Amygdala (tissue), 56 donors: Measurements from ENCODE around the gene ANKH.

ENCODE experiments used
- DNase-seq, 56 donors: peaks; one replicate each; lab custom pipeline; 2025; lab: John Stamatoyannopoulos, UW

Gene ANKH

GRCh38 chr5:14700478-14701436, 170.8 kb downstream of the ANKH start:
- peak in 1 of 56 donors; percentile 72 for DNase-seq

DNA sequence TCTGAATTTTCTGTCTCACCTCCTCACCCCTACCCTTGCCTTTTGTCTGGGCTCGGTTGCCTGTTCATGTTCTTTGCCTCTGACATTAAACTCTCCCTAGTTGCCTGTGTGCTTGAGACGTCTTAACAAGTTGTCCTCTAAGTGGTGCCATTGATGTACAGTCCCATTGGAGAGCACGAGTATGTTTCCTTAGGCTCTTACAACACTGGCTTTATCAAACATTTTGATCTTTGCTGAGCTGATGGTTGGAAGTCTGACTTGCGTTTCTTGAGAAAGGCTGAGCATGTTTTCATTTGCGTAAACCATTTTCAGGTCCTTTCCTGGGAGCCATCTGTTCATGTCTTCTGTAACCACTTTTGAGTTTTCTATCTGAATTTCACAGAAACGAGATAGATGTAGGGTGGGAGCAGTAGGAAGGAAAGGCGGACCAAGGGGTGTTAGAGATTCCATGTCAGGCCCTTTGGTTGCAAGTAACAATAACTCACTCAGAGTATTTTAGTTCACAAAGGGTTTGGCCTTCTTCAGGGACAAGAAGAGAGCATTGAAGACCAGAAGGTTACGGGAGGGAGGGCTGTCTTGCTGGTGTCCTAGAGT, 171.7 kb downstream of the ANKH start:
- DNase-seq: no peak

DNA sequence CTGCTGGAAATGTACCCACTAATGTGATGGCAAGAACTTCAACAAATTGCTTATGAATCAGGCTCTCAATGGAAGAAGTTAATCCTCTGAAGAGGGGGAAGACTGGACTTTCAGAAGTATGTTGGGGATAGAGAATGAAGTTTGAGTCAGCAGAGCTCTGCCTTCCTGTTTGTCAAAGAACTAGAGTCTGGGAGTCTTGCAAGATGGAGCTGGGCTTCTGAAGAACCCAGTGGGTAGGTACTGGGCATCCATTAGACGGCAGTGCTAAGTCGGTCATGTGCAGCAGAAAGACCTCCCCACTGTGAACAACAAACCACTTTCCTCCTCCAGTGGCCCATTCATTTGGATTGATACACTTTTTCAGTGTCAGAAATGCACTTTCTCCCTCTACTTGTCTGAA, 172.4 kb downstream of the ANKH start:
- no peak for DNase-seq

DNA sequence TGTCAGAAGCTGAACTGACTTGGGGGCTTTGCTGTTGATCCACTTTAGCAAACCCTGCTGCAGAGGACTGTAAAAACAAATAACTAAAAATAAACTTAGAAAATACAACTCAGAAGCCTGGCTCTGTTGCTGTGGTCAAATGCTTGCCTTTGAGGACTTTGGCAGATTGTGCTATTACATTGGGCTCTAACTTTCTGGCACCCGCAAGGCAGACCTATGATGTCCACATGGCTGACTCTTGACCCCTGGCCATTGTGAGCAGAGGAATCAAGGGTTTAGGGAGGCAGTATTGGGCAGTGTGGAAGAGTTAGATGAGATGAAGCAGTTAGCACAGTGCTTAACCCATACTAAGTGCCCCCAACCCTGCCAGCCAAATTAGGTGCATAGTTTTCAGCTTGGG, 173.1 kb downstream of the ANKH start:
- DNase-seq: no peak

- DNase-seq: no peak
These were observed 174.7 kb downstream of the ANKH start for GRCh38 chr5:14696851-14697250.

GRCh38 chr5:14696057-14696456, 175.5 kb downstream of the ANKH start:
- no peak for DNase-seq

GRCh38 chr5:14695152-14695551, 176.4 kb downstream of the ANKH start:
- no peak for DNase-seq

GRCh38 chr5:14693070-14693469, 178.5 kb downstream of the ANKH start:
- DNase-seq: no peak

DNA sequence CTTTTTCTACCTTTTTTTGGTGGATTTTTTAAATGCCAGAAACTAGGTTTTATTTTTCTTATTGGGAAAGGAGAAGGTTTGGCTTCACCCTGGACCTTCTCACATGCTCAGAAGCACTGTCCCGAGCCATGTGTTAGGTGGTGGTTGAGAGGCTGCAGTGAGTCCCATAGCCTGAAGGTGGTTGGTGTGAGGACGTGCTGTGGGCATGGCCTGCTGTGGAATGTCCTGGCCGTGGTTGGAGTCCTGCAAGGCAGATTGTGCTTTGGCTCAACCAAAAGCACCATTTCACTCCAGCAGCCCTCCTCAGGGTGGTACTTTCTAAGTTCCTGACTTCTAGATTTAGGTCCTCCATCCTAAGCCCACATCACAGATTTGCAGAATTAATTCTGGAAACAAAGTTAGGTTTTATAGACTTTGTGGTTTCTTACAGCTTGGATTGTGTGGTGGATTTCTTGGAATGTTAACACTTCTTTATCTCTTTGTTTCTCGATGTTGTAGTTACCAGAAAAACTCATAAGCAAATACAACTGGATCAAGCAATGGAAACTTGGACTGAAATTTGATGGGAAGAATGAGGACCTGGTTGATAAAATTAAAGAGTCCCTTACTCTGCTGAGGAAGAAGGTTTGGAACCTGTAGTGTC, 184.4 kb downstream of the ANKH start:
- DNase-seq: no peak

GRCh38 chr5:14686517-14686916, 185.1 kb downstream of the ANKH start:
- DNase-seq: no peak

- peak in 21 of 56 donors; percentile 7 to 74 (median 25) for DNase-seq
These were observed 185.8 kb downstream of the ANKH start for GRCh38 chr5:14685757-14686156.

DNA sequence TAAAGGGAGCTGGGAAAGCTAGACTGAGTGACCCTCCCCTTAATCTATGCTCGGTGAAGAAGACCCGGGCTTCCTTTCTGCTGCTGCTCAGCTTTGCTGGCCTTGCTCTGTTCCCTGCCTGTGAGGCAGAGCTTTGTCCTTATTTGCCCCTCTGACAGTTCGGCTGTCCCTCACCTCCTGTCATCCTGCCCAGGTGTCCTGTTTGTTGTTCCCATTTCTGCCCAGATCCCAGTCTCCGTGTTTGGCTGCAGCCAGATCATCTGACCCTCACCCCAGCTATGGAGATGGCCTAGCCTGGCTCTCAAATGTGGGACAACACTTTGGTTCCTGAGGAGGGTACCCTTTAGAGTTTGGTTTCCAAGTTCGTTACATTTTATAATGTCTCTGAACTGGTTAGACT, 186.8 kb downstream of the ANKH start:
- DNase-seq: no peak

DNA sequence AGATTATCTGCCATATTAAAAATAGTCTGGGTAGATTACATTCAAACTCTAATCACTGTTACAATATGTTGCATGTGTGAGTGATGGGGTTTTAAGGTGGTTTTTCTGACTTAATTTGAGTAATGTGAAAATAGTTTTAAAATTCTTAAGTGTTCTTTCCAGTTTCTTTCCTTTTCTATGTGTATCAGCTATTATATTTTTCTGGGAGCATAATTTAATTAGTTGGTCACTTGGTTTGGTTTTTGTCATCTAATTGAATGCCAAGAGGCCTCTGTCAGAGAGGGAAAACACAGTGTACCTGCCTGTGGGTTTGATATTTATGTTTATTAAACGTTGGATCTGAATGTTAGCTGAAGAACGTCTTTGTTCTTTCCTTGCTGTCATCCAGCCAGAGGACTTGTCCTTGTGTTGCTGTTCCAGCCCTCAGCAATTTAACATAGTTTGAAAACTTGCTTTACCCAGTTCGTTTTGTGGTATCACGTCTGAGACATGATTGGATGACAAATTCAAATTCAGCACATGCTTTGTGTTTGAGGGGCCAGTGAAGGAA, 187.6 kb downstream of the ANKH start:
- no peak for DNase-seq

GRCh38 chr5:14681236-14681752, 190.3 kb downstream of the ANKH start:
- peak in 3 of 56 donors; percentile 19 to 33 (median 29) for DNase-seq

- DNase-seq: no peak
These were observed 192.0 kb downstream of the ANKH start for GRCh38 chr5:14679595-14679994.

DNA sequence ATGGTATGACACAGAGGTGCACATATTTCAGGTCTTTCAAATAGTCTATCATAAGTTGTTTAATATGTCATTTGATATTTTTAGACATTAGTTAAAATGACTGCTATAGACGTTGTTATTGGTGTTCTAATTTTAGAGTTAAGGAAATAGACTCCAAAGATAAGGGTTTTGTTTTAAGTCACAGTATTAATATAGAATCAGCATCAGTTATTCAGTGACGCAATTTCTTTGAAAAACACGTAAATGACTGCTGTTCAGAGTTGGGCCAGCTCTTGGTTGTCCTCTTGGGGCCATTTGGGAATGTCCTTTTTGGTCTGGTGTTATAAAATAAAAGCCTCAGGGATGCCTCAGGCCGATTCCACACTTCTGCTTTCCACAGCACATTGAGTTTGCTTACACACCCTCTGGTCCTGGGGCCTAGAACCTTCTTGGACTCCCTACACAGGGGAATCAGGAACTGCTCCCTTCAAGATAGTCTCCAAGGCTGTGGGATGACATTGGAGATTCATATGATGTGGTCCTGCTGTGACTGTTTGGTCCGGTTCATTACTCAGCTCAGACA, 192.7 kb downstream of the ANKH start:
- no peak for DNase-seq

- no peak for DNase-seq
These were observed 195.3 kb downstream of the ANKH start for GRCh38 chr5:14676320-14676719.

GRCh38 chr5:14675865-14676300, 195.7 kb downstream of the ANKH start:
- DNase-seq: no peak

GRCh38 chr5:14674983-14675854, 196.4 kb downstream of the ANKH start:
- DNase-seq: no peak

DNA sequence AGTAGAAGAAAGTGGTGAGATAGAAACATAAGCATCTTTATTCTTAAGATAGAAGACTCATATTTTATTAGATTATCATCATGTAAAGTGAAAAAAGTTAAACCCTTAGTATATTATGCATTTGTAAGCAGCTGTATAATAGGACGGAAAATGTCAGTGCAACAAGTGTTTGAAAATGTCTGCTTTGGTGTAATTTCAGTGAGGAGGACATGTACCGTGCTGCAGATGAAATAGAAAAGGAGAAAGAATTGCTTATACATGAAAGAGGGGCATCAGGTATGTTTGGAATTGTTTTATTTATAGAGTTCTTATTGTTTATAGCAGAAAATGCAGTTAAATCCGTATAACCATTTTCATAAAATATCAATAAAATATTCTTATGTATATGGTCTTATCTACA, 198.1 kb downstream of the ANKH start:
- DNase-seq: no peak
